GM19452 (cell line): ENCODE results near the gene MYL5.
"Not testable (repeated sequence)": the region's sequence is repeated elsewhere in the genome, so short reads cannot be mapped to it uniquely, and the experiment has no call there.

ENCODE experiments used
- ATAC-seq: cut with Tn5 transposase; IDR thresholded peaks from one replicate; pipeline ENCODE4 v1.9.1; 2021; ENCODE audit not compliant: unreplicated experiment

Gene MYL5, protein sequence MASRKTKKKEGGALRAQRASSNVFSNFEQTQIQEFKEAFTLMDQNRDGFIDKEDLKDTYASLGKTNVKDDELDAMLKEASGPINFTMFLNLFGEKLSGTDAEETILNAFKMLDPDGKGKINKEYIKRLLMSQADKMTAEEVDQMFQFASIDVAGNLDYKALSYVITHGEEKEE

DNA sequence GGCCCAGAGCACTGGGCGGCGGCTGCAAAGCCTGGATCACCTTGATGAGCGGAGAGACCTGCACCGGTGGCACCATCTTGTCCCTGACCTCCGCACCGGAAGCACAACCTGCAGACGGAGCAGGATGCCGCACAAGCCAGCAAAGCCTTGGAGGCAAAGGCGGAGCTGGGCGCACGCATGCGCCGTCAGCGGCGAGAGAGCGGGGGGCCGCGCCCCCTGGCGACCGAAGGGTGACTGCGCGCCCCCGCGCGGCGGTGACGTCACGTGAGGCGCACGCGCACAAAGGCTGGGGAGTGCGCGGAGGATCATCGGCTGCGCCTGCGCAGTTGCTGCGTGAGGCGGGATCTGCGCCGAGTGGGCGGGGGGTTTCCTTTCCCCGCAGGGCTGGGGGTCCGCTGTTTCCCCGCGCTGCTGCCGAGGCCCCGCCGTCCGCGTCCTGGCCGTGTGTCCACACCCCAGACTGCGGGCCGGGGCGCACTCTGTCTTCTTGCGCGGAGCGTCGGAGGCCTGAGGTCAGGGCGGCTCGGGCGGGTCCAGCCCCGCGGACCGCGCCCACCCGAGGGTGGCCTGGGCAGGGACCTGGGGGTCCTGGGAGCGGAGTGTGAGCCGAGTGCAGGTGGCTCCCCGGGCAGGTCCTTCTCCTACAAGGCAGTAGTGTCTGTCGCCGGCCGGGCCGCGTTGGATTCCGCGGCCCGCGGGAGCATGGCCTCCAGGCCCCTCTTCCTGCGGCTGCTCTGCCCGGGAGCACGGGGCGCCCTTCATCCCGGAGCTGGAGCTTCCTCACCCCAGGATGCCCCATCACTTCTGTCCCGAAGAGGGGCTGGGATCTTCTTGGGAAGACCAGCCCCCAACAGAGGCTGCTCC lies at the start of gene MYL5, which contains the start of gene ATP5ME:
Gene MYL5 (plus strand): TSS at position 371 of the 864 bp plus-strand sequence. CDS start 3,485 bp downstream, outside the sequence.
Gene ATP5ME (minus strand): TSS at position 105 of the 864 bp plus-strand sequence. CDS start 29 bp downstream, at position 76.
- peak; percentile 86 for ATAC-seq

DNA sequence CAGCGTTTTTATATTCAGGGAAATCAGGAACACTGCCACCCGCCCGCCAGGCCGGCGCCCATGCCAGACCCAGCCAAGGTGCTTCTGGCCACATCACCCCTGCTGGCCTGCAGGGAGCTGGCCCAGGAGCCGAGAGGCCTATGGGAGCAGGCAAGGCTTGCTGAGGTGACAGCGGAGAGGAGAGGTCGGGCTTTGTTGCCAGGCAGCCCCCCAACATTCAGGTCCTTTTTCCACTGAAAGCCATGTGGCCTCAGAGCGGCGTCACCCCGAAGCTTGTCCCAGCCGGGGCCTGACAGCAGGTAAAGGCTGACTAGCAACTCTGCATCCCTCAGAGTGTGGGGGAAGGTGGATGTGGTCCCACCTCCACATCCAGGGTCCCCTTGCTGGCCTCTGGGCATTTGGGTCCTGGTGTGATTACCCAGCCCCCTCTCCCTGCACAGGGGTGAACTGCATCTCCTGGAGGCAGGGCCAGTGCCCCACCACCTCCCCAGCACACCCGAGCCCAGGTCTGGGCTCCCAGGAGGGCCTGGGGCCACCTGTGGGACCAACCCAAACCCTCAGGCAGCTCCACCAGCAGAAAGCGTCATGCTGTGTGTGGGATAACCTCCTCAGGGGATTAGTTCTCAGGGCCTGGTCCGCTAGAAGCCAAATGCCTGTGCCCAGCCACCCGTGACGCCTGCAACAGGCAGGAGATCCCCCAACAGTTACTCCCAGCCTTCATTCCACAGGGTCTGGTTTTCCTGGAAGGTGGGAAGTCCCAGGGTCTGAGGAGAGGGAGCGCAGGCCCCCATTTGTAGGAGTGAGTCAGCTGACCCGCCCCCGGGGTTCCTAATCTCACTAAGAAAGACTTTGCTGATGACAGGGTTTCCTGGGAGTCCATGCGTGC lies 49.4 kb upstream of the MYL5 start, which contains the start of gene PDE6B:
Gene PDE6B (plus strand): TSS at position 869 of the 886 bp plus-strand sequence. CDS start 54 bp downstream, outside the sequence.
- no peak for ATAC-seq

DNA sequence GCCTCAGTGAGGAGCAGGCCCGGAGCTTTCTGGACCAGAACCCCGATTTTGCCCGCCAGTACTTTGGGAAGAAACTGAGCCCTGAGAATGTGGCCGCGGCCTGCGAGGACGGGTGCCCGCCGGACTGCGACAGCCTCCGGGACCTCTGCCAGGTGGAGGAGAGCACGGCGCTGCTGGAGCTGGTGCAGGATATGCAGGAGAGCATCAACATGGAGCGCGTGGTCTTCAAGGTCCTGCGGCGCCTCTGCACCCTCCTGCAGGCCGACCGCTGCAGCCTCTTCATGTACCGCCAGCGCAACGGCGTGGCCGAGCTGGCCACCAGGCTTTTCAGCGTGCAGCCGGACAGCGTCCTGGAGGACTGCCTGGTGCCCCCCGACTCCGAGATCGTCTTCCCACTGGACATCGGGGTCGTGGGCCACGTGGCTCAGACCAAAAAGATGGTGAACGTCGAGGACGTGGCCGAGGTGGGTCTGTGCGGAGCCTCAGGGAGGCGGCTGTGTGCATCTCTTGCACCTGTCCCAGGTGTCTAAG lies 48.6 kb upstream of the MYL5 start:
- ATAC-seq = no peak

DNA sequence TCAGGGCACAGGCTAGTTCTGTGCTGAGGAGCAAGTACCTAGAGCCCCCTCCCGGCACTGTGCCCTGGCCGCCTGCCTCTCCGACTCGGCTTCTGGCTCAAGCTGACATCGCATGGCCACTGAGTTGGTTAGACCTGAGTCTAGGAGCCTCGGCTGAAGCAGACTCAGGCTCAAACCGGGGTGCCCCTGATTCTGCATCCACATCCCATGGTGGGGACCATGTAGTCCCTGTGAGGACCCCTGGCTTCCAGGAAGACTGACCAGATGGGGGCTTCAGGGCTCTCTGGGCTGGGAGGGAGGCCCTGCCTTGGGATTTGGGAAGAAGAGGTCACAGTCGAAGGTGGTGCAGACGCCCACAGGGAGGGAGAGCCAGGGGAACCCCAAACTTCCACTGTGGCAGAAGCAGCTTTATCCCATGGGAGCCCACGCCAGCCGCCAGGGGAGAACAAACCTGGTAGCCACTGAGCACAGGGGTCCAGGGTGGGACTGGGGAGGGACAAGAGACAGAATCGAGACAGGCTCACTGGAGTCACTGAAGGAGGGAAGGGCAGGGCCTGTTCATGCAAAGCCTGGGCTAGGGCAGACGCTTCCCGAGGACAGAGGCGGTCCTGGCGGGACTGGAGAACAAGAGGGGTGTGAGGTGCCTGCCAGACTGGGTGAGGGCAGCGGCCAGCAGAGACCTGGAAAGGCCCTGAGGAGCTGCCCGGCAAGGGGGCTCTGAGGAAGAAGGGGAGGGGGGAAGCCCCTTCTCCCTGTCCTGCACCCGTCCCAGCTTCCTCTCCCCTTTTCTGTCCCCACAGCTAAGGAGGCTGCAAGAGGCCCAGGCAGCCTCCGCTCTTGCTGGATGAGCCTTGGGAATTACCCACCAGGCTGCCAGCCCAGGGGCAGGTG lies 47.9 kb upstream of the MYL5 start:
- ATAC-seq = no peak

DNA sequence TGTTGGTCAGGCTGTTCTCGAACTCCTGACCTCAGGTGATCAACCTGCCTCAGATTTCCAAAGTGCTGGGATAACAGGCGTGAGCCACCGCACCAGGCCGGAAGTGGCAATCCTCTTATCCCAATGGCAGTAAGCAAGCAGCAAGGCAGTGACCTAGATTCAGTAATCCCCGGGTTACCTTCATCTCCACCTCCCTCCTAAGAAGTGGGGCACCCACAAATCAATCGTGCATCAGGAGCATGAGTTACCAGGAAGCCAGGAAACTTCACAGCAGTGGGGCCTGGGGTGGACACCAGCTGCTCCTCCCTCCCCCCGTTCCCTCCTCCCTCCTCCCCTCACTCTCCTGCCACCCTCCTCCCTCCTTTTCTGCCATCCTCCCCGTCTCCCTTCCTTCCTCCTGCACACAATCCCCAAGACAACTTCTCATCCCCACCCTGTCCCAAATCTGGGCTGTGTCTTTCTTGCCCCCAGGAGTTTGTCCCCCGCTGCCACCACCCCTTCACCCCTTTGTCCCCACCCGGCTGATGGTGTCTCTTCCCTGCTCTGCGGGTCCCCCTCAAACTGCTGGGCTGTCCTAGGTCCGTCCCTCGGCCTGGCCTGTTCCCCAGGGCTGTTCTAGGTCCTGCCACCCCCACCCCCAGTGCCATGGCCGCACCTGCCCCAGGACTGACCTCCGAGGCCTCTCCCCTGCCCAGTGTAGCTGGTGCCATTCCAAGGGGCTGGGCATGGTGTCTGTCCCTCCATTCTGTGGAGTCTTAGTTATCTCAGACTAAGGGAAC lies 46.8 kb upstream of the MYL5 start:
- no peak for ATAC-seq

DNA sequence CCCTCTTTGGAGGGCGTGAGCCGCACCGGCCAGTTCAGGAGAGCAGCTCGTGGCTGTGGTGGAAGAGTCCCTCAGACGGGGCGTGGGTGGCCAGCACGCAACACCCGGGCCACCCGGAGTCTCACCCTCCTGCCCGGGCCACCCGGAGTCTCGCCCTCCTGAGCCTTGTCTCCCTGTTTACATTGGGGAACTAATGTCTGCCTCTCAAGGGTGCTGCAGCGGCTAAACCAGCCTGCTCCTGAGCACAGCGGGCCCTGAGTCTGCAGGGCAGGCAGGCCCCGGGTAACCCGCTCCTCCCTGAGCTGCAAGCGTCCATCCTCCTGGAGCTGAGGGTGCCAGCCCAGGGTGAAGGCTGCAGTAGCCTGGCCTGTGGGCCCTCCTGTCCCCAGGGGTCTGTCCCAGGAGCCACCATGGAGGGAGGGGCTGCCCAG lies 46.0 kb upstream of the MYL5 start:
- ATAC-seq = no peak

DNA sequence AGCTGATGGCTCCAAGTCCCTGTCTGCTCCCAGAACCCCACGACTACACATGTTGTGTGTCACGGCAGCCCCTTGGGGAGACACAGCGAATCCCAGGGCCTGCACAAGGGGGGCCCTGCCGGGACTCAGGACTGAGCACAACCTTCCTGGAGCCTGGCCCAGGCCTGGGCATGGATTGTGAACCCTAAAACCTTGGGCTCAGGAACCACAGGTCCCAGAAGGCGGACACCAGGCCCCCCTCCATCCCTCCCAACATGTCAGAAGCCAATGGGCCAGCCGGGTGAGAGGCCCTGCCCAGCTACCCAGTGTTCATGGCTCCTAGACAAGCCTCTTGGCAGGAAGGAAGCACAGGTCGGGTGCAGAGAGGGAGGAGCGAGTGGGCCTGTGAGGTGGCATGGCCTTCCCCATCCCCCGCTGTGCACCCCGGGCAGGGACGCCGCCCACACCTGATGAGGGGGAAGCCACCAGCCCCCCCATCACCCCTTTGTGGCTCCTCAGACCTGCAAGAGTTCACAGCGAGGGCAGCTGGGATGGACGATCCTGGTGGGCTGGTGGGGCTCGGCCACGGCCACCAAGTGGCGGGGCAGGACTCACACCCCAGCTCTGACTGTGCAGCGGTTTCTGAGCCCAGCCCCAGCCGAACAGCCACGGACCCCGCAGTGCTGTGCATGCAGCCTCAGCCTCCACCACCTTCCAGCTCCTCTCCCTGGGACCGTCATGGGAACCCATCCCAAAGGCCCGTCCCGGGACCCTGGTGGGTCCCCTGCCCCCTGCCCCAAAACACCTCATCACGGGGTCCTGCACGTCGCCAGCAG lies 45.3 kb upstream of the MYL5 start:
- no peak for ATAC-seq

DNA sequence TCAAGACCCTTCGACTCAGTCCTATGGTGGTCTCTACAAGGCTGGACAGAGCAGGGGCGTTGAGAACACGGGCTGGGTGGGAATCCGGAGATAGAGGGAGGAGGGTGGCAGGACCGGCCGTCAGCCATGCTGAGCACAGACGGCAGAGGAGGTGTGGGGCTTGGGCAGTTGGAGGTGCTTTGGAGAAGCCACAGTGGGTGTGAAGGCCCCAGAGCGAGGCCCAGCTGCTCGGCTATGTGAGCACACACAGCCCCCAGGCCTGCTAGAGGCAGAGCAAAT lies 44.8 kb upstream of the MYL5 start:
- no peak for ATAC-seq

DNA sequence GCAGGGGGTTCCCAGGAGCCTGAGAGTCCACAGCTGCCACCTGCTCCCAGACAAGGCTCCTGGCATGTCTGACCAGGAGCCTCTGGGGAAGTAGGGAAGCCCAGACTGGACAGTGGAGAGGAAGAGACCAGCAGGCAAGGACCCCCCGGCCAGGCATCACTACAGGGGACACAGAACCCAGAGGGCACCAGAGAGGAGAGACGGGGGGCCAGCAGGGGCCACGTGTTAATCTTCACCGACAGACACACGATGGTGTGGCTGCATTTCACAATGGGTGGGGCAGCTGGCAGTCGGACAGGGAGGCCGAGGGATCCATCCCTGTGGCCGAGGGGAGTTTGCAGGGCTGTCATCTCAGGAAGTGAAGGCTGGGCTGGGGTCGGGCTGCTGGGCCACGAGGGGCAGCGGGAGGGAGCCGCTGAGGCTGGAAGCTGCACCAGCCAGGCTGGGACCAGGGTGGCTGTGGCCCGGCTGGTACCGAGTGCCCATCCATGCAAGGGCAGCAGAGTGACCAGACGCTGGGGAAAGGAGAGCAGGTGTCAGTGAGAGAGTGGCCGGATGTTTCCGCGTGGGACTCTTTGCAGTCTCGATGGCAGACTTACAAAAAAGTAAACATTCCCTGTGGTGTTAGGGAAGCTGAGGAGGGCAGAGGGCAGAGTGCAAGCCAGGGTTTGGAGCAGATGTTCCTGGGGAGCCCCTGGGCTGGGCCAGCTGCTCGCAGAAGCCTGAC lies 44.3 kb upstream of the MYL5 start:
- no peak for ATAC-seq

DNA sequence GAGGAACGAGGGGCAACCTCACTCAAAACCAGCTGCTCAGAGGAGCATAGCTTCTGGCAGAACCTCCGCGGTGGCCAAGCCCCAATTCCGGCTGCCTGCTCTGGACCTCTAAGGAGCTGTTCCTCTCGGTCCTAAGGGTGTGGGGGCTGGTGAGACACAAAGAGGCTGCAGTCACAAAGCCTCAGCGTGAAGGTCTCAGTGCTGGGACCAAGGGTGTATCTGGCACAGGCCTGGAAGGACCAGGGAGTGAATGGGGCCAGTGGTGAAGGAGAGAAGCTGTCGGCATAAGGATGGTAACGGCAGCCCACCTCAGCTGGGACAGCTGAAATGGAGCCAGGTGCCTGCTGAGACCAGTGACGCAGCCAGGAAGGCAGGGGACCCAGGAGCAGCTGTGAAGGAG lies 43.7 kb upstream of the MYL5 start:
- no peak for ATAC-seq

DNA sequence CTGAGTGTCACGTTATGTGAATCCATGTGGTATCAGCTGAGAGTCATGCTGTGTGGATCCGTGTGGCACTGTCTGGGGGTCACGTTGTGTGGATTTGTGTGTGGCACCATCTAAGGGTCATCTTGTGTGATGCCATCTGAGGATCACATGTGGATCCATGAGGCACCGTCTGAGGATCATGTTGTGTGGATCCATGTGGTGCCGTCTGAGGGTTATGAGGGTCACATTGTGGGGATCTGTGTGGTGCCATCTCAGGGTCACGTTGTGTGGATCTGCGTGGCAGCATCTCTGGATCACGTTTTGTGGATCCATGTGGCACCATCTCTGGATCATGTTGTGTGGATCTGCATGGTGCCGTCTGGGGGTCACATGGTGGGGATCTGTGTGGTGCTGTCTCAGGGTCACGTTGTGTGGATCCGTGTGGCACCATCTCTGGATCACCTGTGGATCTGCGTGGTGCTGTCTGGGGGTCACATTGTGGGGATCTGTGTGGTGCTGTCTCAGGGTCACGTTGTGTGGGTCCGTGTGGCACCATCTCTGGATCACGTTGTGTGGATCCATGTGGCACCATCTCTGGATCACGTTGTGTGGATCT lies 42.0 kb upstream of the MYL5 start:
- ATAC-seq = no peak

DNA sequence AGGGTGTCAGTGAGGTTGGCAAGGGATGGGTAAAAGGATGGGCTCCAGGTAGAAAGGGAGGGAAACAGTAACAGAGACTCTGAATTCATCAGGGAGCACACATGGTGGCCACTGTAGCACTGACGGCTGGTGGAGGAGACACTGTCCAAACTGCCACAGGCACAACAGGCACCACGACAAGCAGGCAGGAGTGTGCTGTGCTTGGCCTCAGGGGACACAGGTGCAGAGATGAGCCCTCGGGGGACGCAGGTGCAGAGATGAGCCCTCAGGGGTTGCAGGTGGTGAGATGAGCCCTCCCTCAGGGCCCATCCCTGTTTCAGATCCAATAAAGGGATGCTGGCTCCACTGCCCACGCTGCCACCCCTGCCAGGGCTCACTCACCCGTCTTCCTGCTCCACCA lies 41.4 kb upstream of the MYL5 start:
- ATAC-seq = no peak

DNA sequence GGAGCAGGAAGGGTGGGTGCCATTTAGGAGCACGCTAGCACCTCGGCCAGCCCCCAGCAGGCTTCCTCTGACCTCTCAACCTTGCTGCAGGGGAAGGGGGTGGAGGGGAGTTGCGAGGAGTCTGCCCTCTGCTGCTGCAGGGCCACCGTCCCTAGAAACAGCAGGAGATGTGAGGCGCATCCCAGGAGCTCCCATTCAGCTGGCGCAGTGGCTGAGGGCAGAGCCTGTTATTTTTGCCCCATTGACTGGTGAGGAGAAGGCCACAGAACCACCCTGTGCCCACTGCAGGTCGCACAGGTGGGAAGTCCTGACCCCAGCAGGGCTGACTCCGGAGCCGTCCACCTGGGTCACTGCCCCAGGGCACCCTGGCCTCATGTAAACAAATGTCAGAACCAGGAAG lies 40.9 kb upstream of the MYL5 start:
- no peak for ATAC-seq

DNA sequence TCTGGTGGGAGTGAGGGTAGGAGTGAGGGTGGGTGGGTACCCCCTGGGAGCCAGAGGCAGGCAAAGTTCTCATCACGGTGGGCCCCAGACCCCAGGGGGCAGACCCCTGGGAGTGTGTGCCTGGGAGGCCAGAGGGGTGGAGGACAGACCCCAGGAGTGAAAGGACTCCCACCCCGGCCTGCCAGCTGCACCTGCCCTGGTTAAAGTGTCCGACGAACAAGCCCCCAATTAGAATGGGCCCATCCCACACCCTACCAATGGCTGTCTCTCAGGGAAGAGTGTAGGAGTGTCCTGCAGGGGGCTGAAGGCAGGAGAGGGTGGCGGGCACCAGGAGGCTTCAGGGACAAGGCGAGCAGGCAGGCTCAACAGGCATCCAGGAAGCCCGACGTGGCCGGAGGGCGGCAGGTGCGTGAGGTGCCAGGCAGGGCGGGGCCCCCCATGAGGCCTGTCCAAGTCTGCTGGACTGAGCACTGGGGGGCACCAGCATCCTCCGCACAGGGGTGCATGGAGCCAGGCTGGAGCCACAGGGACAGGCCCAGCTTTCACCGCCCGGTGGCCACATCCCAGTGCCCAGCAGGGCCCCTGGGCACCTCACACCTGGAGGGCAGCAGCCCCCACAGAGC lies 40.3 kb upstream of the MYL5 start:
- no peak for ATAC-seq

DNA sequence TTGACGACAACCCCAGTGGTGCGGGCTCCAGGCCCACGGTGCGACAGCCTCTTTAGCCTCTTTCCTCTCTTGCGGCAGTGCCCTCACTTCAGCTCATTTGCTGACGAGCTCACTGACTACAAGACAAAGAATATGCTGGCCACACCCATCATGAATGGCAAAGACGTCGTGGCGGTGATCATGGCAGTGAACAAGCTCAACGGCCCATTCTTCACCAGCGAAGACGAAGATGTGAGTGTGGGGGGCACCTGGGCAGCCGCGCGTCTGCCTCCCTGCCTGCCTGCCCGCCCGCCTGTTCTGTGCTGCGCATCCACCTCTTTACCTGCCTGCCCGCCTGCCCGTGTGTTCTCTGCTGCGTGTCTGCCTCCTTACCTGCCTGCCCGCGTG lies 39.8 kb upstream of the MYL5 start:
- no peak for ATAC-seq

DNA sequence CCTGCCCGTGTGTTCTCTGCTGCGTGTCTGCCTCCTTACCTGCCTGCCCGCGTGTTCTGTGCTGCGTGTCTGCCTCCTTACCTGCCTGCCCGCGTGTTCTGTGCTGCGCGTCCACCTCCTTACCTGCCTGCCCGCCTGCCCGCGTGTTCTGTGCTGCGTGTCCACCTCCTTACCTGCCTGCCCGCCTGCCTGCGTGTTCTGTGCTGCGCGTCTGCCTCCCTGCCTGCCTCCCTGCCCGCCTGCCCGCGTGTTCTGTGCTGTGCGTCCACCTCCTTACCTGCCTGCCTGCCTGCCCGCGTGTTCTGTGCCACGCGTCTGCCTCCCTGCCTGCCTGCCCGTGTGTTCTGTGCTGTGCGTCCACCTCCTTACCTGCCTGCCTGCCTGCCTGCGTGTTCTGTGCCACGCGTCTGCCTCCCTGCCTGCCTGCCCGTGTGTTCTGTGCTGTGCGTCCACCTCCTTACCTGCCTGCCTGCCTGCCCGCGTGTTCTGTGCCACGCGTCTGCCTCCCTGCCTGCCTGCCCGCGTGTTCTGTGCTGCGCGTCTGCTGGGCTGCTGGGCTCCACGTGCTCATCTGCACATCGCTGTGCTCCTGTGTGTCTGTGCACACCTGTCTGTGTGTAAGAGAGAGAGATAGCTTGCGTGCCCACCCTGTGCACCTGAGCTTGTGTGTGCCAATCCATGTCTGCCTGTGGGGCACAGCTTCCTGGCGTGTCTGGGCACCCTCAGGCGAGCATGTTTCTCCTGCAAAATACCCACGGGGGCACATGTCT lies 39.1 kb upstream of the MYL5 start:
- not testable (repeated sequence) for ATAC-seq
